GM18858 (cell line): ENCODE measurements around the gene PCDHA1.

Source experiments
- ATAC-seq: cut with Tn5 transposase; IDR thresholded peaks from one replicate; pipeline ENCODE4 v1.9.1; 2021; ENCODE audit not compliant: unreplicated experiment

PCDHA1 gene

DNA sequence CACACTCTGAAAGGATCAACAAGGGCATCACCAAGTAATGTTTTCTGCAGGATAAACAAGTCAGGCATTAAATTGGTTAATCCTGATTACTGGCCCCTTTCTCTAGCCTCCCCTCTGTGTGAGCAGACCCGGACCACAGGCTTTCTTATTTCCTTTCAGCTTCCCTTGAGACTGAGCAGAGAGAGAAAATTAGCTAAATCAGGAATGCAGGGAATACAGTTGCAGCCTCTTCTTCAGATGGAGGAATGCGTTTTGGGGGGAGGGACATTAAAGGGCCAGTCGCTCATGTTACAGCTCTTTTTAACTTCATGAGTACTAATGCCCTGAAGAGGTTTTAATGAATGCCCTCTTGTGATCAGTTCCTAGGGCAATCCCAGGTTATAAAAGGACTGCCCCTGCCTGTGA, 200.2 kb downstream of the PCDHA1 start:
- no peak for ATAC-seq

- no peak for ATAC-seq
These were observed 202.2 kb downstream of the PCDHA1 start for GRCh38 chr5:140988100-140988499.

DNA sequence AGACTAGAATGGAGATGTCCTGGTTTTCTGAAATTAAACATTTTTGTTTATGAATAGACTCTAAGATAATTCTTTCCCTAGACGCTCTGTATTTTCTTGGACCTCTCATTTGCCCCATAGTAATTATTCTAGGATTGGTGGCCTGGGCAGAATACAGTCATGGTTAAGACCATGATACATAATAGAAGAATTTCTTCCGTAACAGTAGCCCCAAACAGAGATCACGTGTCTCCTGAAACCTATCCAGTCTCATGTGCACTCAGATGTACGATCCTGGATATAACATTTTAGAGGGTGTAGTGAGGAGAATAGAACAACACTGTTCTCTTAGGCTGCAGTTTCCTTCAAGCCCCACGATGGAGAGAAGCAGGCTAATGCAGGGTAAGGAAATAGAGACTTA, 202.7 kb downstream of the PCDHA1 start:
- ATAC-seq, result no peak

GRCh38 chr5:140989254-140990020, 203.5 kb downstream of the PCDHA1 start:
- ATAC-seq, result no peak

DNA sequence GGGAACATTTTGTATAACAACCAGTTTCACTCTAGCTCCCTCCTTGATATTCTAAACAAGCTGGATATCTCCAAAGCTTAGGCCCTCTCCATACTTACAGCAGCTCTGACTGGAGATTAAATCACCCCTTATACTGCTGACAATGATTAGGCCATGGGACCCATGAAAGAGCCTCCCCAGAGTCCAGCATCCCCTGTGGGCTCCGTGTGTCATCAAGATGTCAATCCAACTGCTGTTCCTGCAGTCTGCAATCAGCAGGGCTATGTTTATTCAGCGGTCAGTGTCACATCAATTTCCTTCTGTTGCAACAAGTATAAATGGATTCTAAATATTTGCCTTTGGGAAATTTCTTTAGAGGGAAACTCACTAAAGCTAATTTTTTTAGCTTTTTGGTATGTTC, 206.9 kb downstream of the PCDHA1 start:
- no peak for ATAC-seq

GRCh38 chr5:140996060-140996459, 210.1 kb downstream of the PCDHA1 start:
- ATAC-seq, result no peak

DNA sequence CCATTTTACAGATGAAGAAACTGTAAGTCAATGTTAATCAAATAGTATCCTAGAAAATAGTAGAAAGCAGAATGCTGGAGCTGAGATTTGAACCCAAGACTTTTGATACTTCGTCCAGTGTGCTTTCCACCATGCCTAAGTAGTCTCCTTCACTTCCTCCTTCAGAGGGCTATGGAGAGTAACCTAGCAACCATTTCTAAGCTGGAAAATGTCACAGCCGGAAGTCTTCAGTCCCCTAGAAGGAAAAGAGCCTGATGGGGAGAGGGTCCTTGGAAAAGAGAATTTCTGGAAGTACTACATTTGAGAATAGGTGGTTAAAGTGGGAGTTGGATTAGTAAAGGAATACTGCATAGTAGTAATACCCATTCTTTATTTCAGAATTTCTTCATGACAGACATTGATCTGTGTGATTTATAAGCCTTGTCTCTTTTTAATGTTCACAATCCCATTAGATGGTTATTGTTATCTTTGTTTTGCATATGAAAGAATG, 213.0 kb downstream of the PCDHA1 start:
- no peak for ATAC-seq

GRCh38 chr5:141001446-141001843, 215.5 kb downstream of the PCDHA1 start:
- ATAC-seq, result no peak

DNA sequence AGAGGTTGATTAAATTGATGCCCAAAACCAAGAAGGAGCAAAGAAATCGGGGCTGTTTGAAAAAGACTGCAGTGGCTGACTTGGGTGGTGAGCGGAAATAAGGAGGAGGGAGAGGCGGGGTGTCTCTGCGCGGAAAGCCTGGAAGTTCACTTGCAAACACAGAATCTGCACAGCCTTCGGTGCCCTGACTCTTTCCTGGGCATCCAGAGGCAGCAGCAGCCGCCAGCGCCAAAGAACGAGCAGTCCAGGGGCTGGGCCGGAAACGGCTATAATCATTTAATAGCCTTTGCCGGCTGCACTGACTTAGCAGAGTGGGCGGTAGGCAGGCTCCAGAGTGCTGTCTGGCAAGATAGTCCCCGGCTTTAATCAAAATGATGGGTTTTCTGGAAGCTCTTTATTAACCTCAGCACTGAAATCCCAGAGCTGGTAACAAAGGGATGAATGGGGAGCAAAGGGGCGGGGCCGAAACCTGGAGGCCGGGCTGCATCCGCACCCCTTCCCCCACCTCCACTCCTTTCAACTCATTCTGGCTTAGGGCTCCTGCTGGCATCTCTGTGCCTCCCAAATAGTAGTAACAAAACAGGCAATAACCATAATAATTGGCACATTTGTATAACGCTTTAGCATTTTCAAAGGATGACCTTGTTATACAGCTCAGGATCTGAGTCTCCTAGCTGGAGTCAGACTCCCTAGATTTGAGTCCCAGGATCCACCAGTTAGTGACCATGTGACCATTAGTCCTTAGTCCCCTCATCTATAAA, 216.1 kb downstream of the PCDHA1 start:
- no peak for ATAC-seq

GRCh38 chr5:141002605-141002965, 216.6 kb downstream of the PCDHA1 start:
- ATAC-seq, result no peak

DNA sequence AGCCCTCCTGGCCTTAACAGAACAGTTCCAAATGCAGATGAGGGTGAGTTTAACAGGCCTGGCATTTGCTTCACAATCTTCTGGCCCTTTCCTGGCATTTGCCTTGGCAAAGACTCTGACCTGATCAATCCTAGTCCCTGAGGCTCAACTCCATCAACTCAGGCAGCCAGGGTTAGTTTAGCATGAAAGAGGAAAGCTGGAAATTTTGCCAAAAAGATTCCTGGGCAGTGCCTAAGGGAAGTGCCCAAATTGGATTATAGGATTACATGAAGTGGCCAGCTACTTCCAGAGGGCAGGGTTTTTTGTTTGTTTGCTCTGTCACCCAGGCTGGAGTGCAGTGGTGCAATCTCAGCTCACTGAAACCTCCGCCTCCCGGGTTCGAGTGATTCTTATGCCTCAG, 217.1 kb downstream of the PCDHA1 start:
- ATAC-seq, result no peak

GRCh38 chr5:141003791-141004611, 218.1 kb downstream of the PCDHA1 start:
- no peak for ATAC-seq

- ATAC-seq, result no peak
These were observed 221.9 kb downstream of the PCDHA1 start for GRCh38 chr5:141007791-141008190.

- no peak for ATAC-seq
These were observed 224.3 kb downstream of the PCDHA1 start for GRCh38 chr5:141010047-141010793.

DNA sequence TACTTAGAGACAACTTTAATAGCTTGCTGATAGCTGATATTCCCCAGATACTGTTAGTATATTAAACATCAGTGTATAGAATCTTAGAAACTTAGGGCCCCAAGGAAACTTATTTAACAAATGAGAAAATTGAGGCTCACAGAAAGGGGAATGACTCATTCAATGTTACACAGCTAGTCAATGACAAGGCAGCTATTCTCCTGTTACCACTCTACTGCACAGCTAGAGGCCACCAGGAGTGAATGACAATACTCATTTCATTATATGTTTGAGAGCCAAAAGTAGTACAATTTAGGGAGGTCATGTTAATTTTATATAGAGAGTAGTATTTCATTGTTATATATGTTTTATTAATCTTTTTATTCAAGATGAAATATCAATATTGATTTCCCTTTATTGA, 232.0 kb downstream of the PCDHA1 start:
- ATAC-seq, result no peak

DNA sequence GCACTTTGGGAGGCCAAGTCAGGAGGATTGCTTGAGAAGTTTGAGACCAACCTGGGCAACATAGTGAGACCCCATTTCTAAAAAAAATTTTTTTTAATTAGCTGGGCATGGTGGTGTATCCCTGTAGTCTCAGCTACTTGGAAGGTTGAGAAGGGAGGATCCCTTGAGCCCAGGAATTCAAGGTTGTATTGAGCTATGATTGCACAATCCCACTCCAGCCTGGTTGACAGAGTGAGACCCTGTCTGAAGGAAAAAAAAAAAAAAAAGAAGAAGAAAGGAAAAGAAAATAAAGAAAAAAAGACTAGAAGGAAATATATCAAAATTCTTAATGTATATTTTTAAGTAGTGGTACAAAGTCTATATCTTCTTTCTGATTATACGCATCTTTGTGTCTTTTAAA, 236.4 kb downstream of the PCDHA1 start:
- no peak for ATAC-seq

DNA sequence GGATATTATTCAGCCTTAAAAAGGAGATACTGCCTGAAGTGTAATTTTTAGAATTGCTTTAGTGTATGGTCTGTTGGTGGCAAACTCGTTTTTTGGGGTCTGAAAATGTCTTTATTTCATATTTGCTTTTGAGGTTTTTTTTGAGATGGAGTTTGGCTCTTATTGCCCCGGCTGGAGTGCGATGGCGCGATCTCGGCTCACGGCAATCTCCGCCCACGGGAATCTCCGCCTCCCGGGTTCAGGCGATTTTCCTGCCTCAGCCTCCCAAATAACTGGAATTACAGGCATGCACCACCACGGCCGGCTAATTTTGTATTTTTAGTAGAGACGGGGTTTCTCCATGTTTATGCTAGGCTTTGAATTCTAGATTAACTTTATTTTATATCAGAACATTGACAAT, 245.1 kb downstream of the PCDHA1 start:
- no peak for ATAC-seq

GRCh38 chr5:141032626-141033025, 246.7 kb downstream of the PCDHA1 start:
- no peak for ATAC-seq

GRCh38 chr5:141039061-141039460, 253.1 kb downstream of the PCDHA1 start:
- no peak for ATAC-seq

DNA sequence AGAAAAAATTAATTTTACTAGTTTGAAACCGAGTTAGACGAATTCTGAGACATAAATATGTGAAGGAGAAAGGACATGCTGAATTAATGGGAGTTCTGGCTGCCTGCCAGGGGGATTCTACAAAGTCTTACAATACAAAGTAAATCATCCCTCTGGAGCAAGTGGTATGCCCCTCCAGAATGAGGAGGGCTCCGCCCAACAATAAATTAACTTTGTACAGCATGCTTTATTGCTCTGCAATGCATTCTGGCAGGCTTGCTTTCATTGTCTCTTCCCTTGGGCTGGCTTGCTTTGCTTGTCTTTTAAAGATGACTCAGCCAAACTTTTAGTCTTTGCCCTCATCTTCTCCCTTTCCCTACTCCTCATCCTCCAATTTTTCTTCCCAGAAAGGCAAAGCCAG, 253.6 kb downstream of the PCDHA1 start:
- no peak for ATAC-seq
